H1 (cell line): ENCODE data around the gene HLA-G. TPM values are rescaled to one million over a fixed set of nuclear protein-coding genes. Genes with fewer than 3 reads are reported as not detected.

Source experiments
- CTCF ChIA-PET: fragments of 300-600 bp; sonication (Branson Sonifier 250); formaldehyde crosslinking; loops from one replicate; lab custom pipeline; 2021; ENCODE audit not compliant: partially characterized antibody; lab: Charles Lee
- POLR2A ChIA-PET: fragments of 300-600 bp; sonication (Branson Sonifier 250); formaldehyde crosslinking; loops from one replicate; lab custom pipeline; 2021; ENCODE audit warnings: inconsistent platforms; ENCODE audit not compliant: partially characterized antibody; lab: Charles Lee
- DNase-seq, 2 experiments: peaks; one replicate each; pipeline versions ENCODE4 v3.0.0 to v3.0.0-alpha.2; 2010 to 2022; ENCODE audit warnings: low spot score in 2 of 2, low read depth in 1 of 2, mixed read lengths in 1 of 2
- FAIRE-seq: peaks from 2 replicates; lab custom pipeline; 2011; peaks lifted over from hg19 to GRCh38; lab: Jason Lieb, UNC
- H2AFZ ChIP-seq: 2 replicates; pipeline ENCODE4 v1.8.1; 2012; ENCODE audit warnings: low read length, inconsistent platforms
- H2AK5ac ChIP-seq: 2 replicates; pipeline ENCODE4 v1.6.1; 2013; ENCODE audit warnings: low read depth, low read length
- H2BK120ac ChIP-seq: replicated peaks from 2 replicates; pipeline ENCODE3; 2013; ENCODE audit warnings: low read depth, low read length, inconsistent platforms
- H2BK12ac ChIP-seq: 2 replicates; pipeline ENCODE4 v1.6.1; 2013; ENCODE audit warnings: low read depth, low read length
- H2BK15ac ChIP-seq: 2 replicates; pipeline ENCODE4 v1.6.1; 2013; ENCODE audit warnings: low read length
- H2BK20ac ChIP-seq: 2 replicates; pipeline ENCODE4 v1.6.1; 2013; ENCODE audit warnings: low read length
- H2BK5ac ChIP-seq: 2 replicates; pipeline ENCODE4 v1.6.1; 2013; ENCODE audit warnings: low read depth, low read length
- H3K14ac ChIP-seq: 2 replicates; pipeline ENCODE4 v1.6.1; 2013; ENCODE audit warnings: inconsistent platforms; ENCODE audit not compliant: insufficient read length
- H3K18ac ChIP-seq: 2 replicates; pipeline ENCODE4 v1.6.1; 2013; ENCODE audit warnings: low read length; ENCODE audit errors: extremely low read depth
- H3K23ac ChIP-seq: 2 replicates; pipeline ENCODE4 v1.6.1; 2013; ENCODE audit warnings: inconsistent platforms; ENCODE audit not compliant: insufficient read length
- H3K23me2 ChIP-seq: 2 replicates; pipeline ENCODE4 v1.6.1; 2013; ENCODE audit warnings: low read depth, low read length
- H3K27ac ChIP-seq: 2 replicates; pipeline ENCODE4 v1.6.1; 2011; ENCODE audit warnings: low read depth, low read length, inconsistent platforms
- H3K27me3 ChIP-seq, 4 experiments: replicated peaks in 1 of 4; 1 replicate in 1 of 4; 2 replicates in 3 of 4; pipeline versions ENCODE4 v1.6.1 to v1.8.1; 2011 to 2013; ENCODE audit warnings: low read length in 3 of 4, mild to moderate bottlenecking in 3 of 4, inconsistent platforms in 2 of 4, mixed read lengths in 2 of 4, moderate library complexity in 1 of 4; ENCODE audit not compliant: control insufficient read depth in 3 of 4, insufficient read depth in 3 of 4; ENCODE audit errors: extremely low read depth in 1 of 4
- H3K36me3 ChIP-seq, 4 experiments: 2 replicates each; pipeline versions ENCODE4 v1.6.1 to v1.8.1; 2011 to 2013; ENCODE audit warnings: mild to moderate bottlenecking in 4 of 4, low read length in 3 of 4, moderate library complexity in 2 of 4, control low read depth in 1 of 4, inconsistent platforms in 1 of 4; ENCODE audit not compliant: insufficient read depth in 4 of 4, control insufficient read depth in 2 of 4
- H3K4ac ChIP-seq: replicated peaks from 2 replicates; pipeline ENCODE3; 2013; ENCODE audit warnings: low read length, low read depth, mixed read lengths, inconsistent platforms; ENCODE audit not compliant: insufficient read length
- H3K4me1 ChIP-seq, 4 experiments: replicated peaks in 1 of 4; 1 replicate in 1 of 4; 2 replicates in 3 of 4; pipeline versions ENCODE4 v1.6.1 to v1.8.1; 2011 to 2013; ENCODE audit warnings: low read length in 3 of 4, inconsistent platforms in 2 of 4, mixed read lengths in 1 of 4; ENCODE audit not compliant: insufficient read depth in 4 of 4, control insufficient read depth in 3 of 4
- H3K4me2 ChIP-seq, 2 experiments: 2 replicates each; pipeline versions ENCODE4 v1.6.1 to v1.8.1; 2011 to 2013; ENCODE audit warnings: low read depth in 2 of 2, low read length in 2 of 2, control low read depth in 1 of 2, inconsistent platforms in 1 of 2, mild to moderate bottlenecking in 1 of 2; ENCODE audit not compliant: insufficient read depth in 1 of 2
- H3K4me3 ChIP-seq, 4 experiments: fragments of 200-600, 300-600 bp in 1 of 4; sonication (generic), shearing (Covaris generic), sonication (Bioruptor Twin) in 1 of 4; 2 replicates each; pipeline versions ENCODE4 v1.5.1 to v1.8.1; 2011 to 2016; ENCODE audit warnings: low read length in 4 of 4, low read depth in 3 of 4, control low read depth in 2 of 4, inconsistent platforms in 2 of 4, mild to moderate bottlenecking in 2 of 4, mixed read lengths in 1 of 4, moderate library complexity in 1 of 4; ENCODE audit not compliant: insufficient read depth in 2 of 4; ENCODE audit errors: extremely low read depth in 1 of 4
- H3K56ac ChIP-seq: replicated peaks from 2 replicates; pipeline ENCODE3; 2013; ENCODE audit warnings: low read depth, mild to moderate bottlenecking, mixed read lengths, low read length, inconsistent platforms; ENCODE audit not compliant: insufficient read length
- H3K79me1 ChIP-seq: 2 replicates; pipeline ENCODE4 v1.6.1; 2013; ENCODE audit warnings: low read depth, low read length, control low read depth
- H3K79me2 ChIP-seq, 2 experiments: 2 replicates each; pipeline versions ENCODE4 v1.6.1 to v1.8.1; 2012 to 2013; ENCODE audit warnings: low read length in 2 of 2, mild to moderate bottlenecking in 2 of 2, inconsistent platforms in 1 of 2; ENCODE audit not compliant: insufficient read depth in 2 of 2, control insufficient read depth in 1 of 2
- H3K9ac ChIP-seq, 4 experiments: replicated peaks in 1 of 4; 1 replicate in 1 of 4; 2 replicates in 3 of 4; pipeline versions ENCODE4 v1.6.1 to v1.8.1; 2011 to 2013; ENCODE audit warnings: low read depth in 3 of 4, low read length in 3 of 4, control low read depth in 2 of 4, mild to moderate bottlenecking in 2 of 4, moderate library complexity in 2 of 4, inconsistent platforms in 1 of 4; ENCODE audit errors: extremely low read depth in 1 of 4
- H3K9me3 ChIP-seq, 2 experiments: 2 replicates each; pipeline versions ENCODE4 v1.6.1 to v1.8.1; 2012 to 2013; ENCODE audit warnings: mild to moderate bottlenecking in 2 of 2, moderate library complexity in 2 of 2, control low read depth in 1 of 2, inconsistent platforms in 1 of 2, low read depth in 1 of 2, low read length in 1 of 2, mixed read lengths in 1 of 2; ENCODE audit not compliant: insufficient read depth in 2 of 2
- H4K20me1 ChIP-seq, 2 experiments: replicated peaks in 1 of 2; 2 replicates each; pipeline versions ENCODE3 to v1.8.1; 2011 to 2013; ENCODE audit warnings: inconsistent platforms in 2 of 2, low read length in 2 of 2, mild to moderate bottlenecking in 1 of 2; ENCODE audit not compliant: insufficient read depth in 2 of 2, control insufficient read depth in 1 of 2
- H4K5ac ChIP-seq: 2 replicates; pipeline ENCODE4 v1.6.1; 2013; ENCODE audit warnings: low read length, low read depth, mixed read lengths, inconsistent platforms; ENCODE audit not compliant: insufficient read length
- H4K8ac ChIP-seq: 2 replicates; pipeline ENCODE4 v1.8.0; 2013; ENCODE audit warnings: mild to moderate bottlenecking, moderate library complexity, low read length, inconsistent platforms; ENCODE audit not compliant: insufficient read depth; ENCODE audit errors: extremely low read depth
- H4K91ac ChIP-seq: replicated peaks from 2 replicates; pipeline ENCODE3; 2013; ENCODE audit warnings: low read length, mixed read lengths, inconsistent platforms; ENCODE audit not compliant: insufficient read length
- CHD2 ChIP-seq: IDR thresholded peaks from 2 replicates; pipeline ENCODE4 v1.6.1; 2012; ENCODE audit warnings: low read length, improper control_type of control experiment
- EGR1 ChIP-seq: IDR thresholded peaks from 2 replicates; pipeline ENCODE4 v1.6.1; 2011; ENCODE audit warnings: low read depth, low read length, borderline replicate concordance
- GTF2F1 ChIP-seq: IDR thresholded peaks from 2 replicates; pipeline ENCODE4 v1.6.1; 2012; ENCODE audit warnings: low read depth, low read length, improper control_type of control experiment, borderline replicate concordance
- HDAC2 ChIP-seq, 2 experiments: fragments of 300-600 bp in 1 of 2; sonication (generic) in 1 of 2; IDR thresholded peaks; 2 replicates each; pipeline ENCODE4 v1.6.1; 2011 to 2012; ENCODE audit warnings: low read depth in 2 of 2, low read length in 2 of 2, mild to moderate bottlenecking in 2 of 2, moderate library complexity in 2 of 2, borderline replicate concordance in 1 of 2, inconsistent platforms in 1 of 2
- JUN ChIP-seq: IDR thresholded peaks from 2 replicates; pipeline ENCODE4 v1.6.1; 2011; ENCODE audit warnings: low read depth, mild to moderate bottlenecking, improper control_type of control experiment, low read length
- POLR2AphosphoS5 ChIP-seq: IDR thresholded peaks from 2 replicates; pipeline ENCODE4 v1.6.1; 2011; ENCODE audit warnings: low read depth, low read length
- RBBP5 ChIP-seq: IDR thresholded peaks from 2 replicates; pipeline ENCODE4 v1.7.1; 2012; ENCODE audit warnings: low read depth, mild to moderate bottlenecking, inconsistent platforms, low read length, moderate library complexity, borderline replicate concordance
- TBP ChIP-seq: IDR thresholded peaks from 2 replicates; pipeline ENCODE4 v1.6.1; 2011; ENCODE audit warnings: low read depth, low read length, improper control_type of control experiment
- YY1 ChIP-seq: IDR thresholded peaks from 2 replicates; pipeline ENCODE4 v1.6.1; 2011; ENCODE audit warnings: low read depth, mild to moderate bottlenecking, low read length
- WGBS, 2 experiments: shearing (Covaris generic) in 1 of 2; methylation state at CpG; one replicate each; pipeline versions ENCODE4 v1.1.6 to v1.1.7; 2013 to 2015; ENCODE audit warnings: low lambda C conversion rate in 2 of 2, mixed read lengths in 2 of 2, inconsistent platforms in 1 of 2, low coverage in 1 of 2, missing lambda C conversion rate in 1 of 2; ENCODE audit not compliant: insufficient replicate concordance in 2 of 2, insufficient coverage in 1 of 2, insufficient read length in 1 of 2; ENCODE audit errors: extremely low coverage in 1 of 2, missing lambda C conversion rate in 1 of 2; 5-methylcytosine and 5-hydroxymethylcytosine counted together
- polyA plus RNA-seq, 7 experiments: library from polyadenylated mRNA; depleted of rRNA in 3 of 7; stranded (reverse) in 5 of 7; unstranded in 2 of 7; fragments of >200 nt in 5 of 7; fragments of 200-250 nt in 2 of 7; gene quantifications; 1 replicate in 5 of 7; 2 replicates in 1 of 7; 4 replicates in 1 of 7; pipeline versions ENCODE4 v1.2.1 to v1.2.3, GENCODE V29; 2011 to 2013; ENCODE audit warnings: missing spikeins in 2 of 7, mixed read lengths in 2 of 7
- total RNA-seq: library from RNA; stranded (reverse); fragmentation: NEBNext Ultra II Directional; extraction: Animal tissue kit (Norgen Biotek cat#: 25700); gene quantifications from 2 replicates; pipeline ENCODE4 v1.2.1, GENCODE V29; 2021
- TF ChIP-seq, protein P1 (sequence below), 3 experiments: IDR thresholded peaks; 1 replicate in 2 of 3; 2 replicates in 1 of 3; pipeline versions ENCODE4 v1.5.1 to v1.6.1; 2011; ENCODE audit warnings: low read length in 3 of 3, mild to moderate bottlenecking in 3 of 3, inconsistent platforms in 2 of 3, low read depth in 1 of 3, moderate library complexity in 1 of 3; ENCODE audit not compliant: insufficient read depth in 1 of 3; ENCODE audit errors: control extremely low read depth in 1 of 3
- TF ChIP-seq, protein P2 (sequence below): IDR thresholded peaks from 2 replicates; pipeline ENCODE4 v1.6.1; 2011; ENCODE audit warnings: low read depth, mild to moderate bottlenecking, low read length; ENCODE audit not compliant: insufficient read depth

HLA-G gene
- total and polyA plus RNA-seq, 2 of the 8 experiments (the other 6 are each of a cell fraction or from before 2014, with no cell fraction given): 3.2 to 4.8 TPM

DNA sequence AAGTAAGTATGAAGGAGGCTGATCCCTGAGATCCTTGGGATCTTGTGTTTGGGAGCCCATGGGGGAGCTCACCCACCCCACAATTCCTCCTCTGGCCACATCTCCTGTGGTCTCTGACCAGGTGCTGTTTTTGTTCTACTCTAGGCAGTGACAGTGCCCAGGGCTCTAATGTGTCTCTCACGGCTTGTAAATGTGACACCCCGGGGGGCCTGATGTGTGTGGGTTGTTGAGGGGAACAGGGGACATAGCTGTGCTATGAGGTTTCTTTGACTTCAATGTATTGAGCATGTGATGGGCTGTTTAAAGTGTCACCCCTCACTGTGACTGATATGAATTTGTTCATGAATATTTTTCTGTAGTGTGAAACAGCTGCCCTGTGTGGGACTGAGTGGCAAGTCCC, 2.8 kb downstream of the HLA-G start:
- no peak for FAIRE-seq
- TF ChIP-seq GTF2F1: no peak
- no peak for TF ChIP-seq HDAC2 (IDR thresholded peaks at IDR 0.05; ENCODE audit: borderline replicate concordance in 1 of 2, low read depth in 2 of 2, low read length in 2 of 2)
- TF ChIP-seq CHD2: no peak
- TF ChIP-seq RBBP5: no peak
- TF ChIP-seq, protein P1, sequence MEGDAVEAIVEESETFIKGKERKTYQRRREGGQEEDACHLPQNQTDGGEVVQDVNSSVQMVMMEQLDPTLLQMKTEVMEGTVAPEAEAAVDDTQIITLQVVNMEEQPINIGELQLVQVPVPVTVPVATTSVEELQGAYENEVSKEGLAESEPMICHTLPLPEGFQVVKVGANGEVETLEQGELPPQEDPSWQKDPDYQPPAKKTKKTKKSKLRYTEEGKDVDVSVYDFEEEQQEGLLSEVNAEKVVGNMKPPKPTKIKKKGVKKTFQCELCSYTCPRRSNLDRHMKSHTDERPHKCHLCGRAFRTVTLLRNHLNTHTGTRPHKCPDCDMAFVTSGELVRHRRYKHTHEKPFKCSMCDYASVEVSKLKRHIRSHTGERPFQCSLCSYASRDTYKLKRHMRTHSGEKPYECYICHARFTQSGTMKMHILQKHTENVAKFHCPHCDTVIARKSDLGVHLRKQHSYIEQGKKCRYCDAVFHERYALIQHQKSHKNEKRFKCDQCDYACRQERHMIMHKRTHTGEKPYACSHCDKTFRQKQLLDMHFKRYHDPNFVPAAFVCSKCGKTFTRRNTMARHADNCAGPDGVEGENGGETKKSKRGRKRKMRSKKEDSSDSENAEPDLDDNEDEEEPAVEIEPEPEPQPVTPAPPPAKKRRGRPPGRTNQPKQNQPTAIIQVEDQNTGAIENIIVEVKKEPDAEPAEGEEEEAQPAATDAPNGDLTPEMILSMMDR (IDR thresholded peaks at IDR 0.05; ENCODE audit: control extremely low read depth in 1 of 3, insufficient read depth in 1 of 3, low read depth in 1 of 3, low read length in 3 of 3): no peak
- TF ChIP-seq JUN: no peak
- no peak for TF ChIP-seq YY1
- TF ChIP-seq, protein P2, sequence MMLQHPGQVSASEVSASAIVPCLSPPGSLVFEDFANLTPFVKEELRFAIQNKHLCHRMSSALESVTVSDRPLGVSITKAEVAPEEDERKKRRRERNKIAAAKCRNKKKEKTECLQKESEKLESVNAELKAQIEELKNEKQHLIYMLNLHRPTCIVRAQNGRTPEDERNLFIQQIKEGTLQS: no peak
- no peak for TF ChIP-seq POLR2AphosphoS5
- no peak for TF ChIP-seq TBP
- no peak for TF ChIP-seq EGR1

More for the DNA sequence above, 2.8 kb downstream of the HLA-G start:
- Histone ChIP-seq H2BK15ac (no peak overlapping the region), H4K20me1 (no peaks in the 10 kb centered on the region), H3K23ac (no peak overlapping the region), H4K91ac (no peak overlapping the region), H3K56ac (no peak overlapping the region), H2BK120ac (no peak overlapping the region), H2BK5ac (no peak overlapping the region), H3K4me1 (peaks cover 0 to 4% (median 2%) of the 10 kb centered on the region in 4 experiments; a peak in 4 of 7 replicates), H2AK5ac (no peak overlapping the region), H2BK20ac (no peak overlapping the region), H3K4ac (no peak overlapping the region), H3K23me2 (peaks cover 7% of the 10 kb centered on the region; the same call in 1 of the 2 replicates), H2AFZ (no peak overlapping the region), H3K14ac (no peak overlapping the region), H3K9me3 (no peaks in the 10 kb centered on the region; a peak in 1 of 4 replicates), H3K4me2 (no peak overlapping the region), H3K9ac (no peak overlapping the region), H2BK12ac (no peak overlapping the region), H3K18ac (no peak overlapping the region), H4K5ac (no peak overlapping the region), H3K27me3 (peaks cover 13 to 42% (median 31%) of the 10 kb centered on the region in 4 experiments), H3K4me3 (no peak overlapping the region), H3K27ac (no peak overlapping the region), H4K8ac (no peak overlapping the region; the same call in 1 of the 2 replicates), H3K79me2 (no peaks in the 10 kb centered on the region), H3K79me1 (no peaks in the 10 kb centered on the region), H3K36me3 (no peaks in the 10 kb centered on the region)
- no peak for DNase-seq
- 93% methylated on average over 2 of the region's 2 CpGs; no CpG with 5 or more reads in 1 of the 2 experiments for WGBS, 2 experiments
- ChIA-PET POLR2A (interaction anchor here (0.9 kb wide), 2 partner anchors 71 to 83 kb away, joined by 3 to 4 read pairs; no protein-coding TSS in a partner anchor), CTCF (interaction anchor here (0.6 to 3.0 kb wide), 10 partner anchors 13 to 760 kb away, joined by 3 to 17 read pairs (median 4); no protein-coding TSS in a partner anchor)
